Measurements from ENCODE around the gene TREML2.
"Not testable (repeated sequence)": the region's sequence is repeated elsewhere in the genome, so short reads cannot be mapped to it uniquely, and the experiment has no call there.

The TREML2 gene

GRCh38 chr6:41204156-41204555 is 3.2 kb upstream of the TREML2 start:
- FAIRE-seq, result no peak

- FAIRE-seq, result no peak
Measured at GRCh38 chr6:41201764-41202173, 820 bp upstream of the TREML2 start.

GRCh38 chr6:41200296-41200900 is 551 bp downstream of the TREML2 start:
- no peak for FAIRE-seq

DNA sequence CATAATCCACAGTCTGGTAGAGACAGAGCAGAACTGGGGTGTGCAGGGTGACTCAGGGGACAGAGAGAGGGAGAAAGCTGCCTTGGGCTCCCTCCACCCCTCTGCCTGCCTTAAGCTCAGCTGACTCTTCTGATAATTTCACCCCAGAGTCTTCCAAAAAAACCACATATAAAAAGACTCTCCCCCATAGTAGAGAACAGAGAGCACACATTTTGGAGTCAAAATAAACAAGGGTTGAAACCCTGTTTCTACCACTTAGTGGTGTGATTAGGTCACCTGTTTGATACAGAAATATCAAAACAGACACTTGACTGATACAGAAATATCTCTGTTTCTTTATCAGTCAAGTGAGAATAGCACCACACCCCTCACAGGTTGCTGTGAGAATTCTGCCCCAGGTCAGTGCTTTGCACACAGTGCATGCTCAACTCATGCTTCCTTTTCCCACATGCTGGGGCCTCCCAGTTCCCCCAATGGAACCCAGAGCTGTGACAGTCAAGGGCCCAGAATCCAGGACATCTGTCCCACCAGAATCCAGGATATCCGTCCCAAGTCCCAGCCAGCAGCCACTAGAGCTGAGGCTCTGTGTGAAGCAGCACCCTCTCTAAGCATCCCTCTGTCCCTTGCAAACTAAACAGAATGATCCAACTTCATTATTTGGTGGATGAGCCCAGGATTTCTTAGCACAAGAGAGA is 1.2 kb downstream of the TREML2 start:
- no peak for FAIRE-seq

DNA sequence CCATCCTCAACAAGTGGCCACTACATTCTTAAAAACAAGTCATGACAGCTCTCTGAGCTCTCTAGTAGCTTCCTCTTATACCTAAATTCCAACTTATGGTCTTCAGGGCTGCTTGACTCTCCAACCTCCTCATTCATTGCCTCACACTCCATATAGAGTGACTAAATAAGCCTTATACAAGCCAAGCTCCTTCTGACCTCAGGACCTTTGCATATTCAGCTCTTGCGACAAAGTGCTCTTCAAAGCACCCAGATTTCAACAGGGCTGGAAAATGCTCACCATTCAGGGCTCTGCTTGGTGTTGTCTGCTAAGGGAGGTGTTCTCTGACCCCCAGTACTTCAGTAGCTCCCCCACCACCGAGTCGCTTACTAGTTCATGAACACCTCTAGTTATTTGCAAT is 3.7 kb downstream of the TREML2 start:
- FAIRE-seq, result no peak

- no peak for FAIRE-seq
Measured at GRCh38 chr6:41194386-41194785, 6.6 kb downstream of the TREML2 start.

DNA sequence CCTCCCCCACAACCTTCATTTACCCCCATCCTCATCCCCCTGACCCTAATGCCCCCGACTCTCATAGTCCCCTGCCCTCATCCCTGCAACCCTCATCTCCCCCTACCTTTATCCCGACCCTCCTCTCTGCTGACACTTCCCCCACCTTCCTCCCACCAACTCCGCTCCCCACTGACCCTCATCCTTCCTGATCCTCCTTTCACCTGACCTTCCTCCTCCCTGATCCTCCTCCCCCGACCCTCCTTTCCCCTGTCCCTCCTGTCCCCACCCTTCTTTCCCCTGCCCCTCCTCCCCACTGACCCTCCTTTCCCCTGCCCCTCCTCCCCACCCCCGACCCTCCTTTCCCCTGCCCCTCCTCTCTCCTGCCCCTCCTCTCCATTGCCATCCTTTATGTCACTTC is 7.1 kb downstream of the TREML2 start:
- no peak for FAIRE-seq

- no peak for FAIRE-seq
Measured at GRCh38 chr6:41193171-41193734, 7.7 kb downstream of the TREML2 start.

GRCh38 chr6:41191569-41191968 is 9.4 kb downstream of the TREML2 start:
- no peak for FAIRE-seq

GRCh38 chr6:41190791-41191190 is 10.2 kb downstream of the TREML2 start:
- no peak for FAIRE-seq

GRCh38 chr6:41189967-41190366 is 11.0 kb downstream of the TREML2 start:
- FAIRE-seq, result no peak

GRCh38 chr6:41189046-41189445 is 11.9 kb downstream of the TREML2 start:
- FAIRE-seq, result not testable (repeated sequence)

DNA sequence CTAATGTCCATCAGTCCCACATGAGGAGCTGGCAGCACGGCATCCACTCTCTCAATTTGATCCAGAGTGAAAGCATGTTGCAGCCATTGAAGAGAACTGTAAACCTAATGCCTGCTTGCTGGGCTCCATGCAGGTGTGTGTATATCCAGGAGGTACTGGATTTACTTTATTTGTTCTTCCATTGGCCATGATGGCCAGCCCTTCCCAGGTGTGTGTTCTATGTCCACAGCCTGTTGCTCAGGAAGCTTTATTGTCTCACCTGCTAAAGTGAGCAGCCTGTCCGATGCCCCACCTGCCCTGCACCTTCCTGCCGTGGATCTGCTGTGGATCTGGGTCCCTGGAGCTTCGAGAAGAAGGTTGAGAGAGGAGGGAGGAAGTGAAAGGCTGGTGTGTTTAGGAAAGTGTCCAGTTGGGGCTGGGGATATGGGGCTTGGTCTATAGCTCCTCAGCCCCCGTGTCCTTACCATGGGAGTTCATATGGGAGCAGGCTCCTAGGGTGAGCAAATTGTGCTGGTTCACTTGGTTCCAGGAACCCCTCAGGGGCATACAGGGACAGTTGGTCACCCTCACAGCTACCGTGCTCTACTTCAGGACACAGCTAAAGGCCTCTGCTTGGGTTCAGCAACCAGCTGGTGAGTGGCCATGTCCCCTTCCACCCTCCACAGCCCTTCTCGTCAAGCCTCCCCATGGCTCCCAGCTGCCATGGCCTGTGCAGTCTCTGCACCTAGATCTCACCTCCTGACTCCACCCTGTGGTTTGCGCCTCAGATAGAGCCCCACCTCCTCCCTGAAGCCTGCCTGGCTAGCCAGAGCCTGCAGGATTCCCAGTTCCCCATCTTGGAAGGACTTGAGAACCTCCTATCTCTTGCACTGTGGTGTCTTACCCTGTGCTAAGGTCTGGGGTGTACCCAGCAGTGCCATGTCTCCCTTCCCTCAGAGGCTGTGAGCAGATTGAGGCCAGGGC is 12.7 kb downstream of the TREML2 start:
- FAIRE-seq, result no peak

- FAIRE-seq, result no peak
Measured at GRCh38 chr6:41186031-41186562, 14.9 kb downstream of the TREML2 start.

DNA sequence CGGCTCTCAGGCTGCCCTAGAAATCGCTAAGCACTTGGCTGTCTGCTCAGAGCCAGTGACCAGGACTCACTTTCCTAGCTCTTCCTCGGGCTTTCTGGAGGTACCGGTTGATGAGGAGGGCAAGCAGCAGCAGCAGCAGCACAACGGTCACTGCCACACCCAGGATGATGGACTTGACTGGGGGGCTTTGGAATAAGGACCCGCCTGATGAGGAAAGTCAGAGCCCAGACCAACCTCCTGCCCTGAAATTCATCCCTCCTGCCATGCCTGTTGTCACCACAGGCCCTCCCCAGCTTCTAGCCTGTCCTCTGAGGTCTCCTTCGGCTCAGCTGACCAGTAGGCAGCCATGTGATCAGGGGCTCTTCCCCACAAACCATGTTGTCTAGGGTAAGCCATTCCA is 16.2 kb downstream of the TREML2 start:
- FAIRE-seq, result no peak

- no peak for FAIRE-seq
Measured at GRCh38 chr6:41182069-41183034, 18.6 kb downstream of the TREML2 start.

GRCh38 chr6:41181566-41181965 is 19.4 kb downstream of the TREML2 start:
- no peak for FAIRE-seq

- FAIRE-seq, result no peak
Measured at GRCh38 chr6:41179163-41179562, 21.8 kb downstream of the TREML2 start.

DNA sequence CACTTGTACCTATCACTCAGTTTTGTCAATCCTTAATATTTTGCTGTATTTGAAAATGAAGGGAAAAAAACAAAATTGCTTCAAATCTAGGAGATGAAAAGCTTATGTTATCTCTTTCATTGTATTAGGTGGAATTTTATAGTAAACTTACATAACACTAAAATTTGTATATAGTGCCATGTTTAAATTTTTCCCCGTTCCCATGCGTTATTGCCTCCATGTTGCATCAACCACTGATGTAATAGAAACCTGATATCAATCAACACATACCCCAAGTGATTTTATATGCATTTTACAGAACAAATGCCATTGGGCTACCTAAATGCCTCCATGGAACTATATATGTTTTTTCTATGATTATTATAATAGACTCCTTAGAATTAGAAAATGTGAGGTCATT is 23.3 kb downstream of the TREML2 start:
- FAIRE-seq, result no peak

DNA sequence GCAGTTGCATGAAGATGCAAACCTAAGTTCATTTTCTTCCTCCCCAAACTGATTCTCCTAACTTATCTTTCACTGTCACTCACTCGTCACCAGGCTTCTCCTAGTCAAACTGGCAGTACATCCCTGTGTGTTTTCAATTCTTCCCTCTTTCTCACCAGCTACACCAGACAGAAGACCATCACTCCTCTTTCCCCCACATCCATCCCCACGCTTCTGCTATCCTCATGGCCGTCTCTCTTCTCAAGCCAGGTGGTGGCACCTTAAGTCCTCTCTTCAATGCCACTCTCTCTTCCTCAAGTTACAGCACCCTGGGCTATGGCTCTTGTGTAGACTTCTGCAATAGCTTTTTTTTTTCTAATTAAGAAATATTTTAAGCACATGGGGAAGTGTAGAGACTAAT is 23.7 kb downstream of the TREML2 start:
- FAIRE-seq, result no peak

DNA sequence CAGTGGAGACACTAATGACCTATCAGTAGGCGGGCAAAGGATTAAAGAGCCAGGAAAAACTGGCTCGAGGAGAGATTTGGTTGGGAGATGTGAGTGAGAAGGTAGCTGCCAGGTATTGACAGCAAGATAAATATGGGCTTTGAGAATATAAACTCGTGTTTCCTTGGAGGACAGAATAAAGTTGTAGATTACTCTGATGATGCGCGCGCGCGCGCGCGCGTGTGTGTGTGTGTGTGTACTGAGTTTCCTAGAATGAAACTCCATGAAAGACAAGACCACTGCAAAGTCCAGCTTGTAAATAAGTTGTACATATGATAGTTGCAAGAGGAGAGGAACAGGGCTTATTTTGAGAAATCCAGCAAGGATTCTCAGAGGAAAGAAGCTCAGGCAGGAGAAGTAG is 24.8 kb downstream of the TREML2 start:
- FAIRE-seq, result no peak

DNA sequence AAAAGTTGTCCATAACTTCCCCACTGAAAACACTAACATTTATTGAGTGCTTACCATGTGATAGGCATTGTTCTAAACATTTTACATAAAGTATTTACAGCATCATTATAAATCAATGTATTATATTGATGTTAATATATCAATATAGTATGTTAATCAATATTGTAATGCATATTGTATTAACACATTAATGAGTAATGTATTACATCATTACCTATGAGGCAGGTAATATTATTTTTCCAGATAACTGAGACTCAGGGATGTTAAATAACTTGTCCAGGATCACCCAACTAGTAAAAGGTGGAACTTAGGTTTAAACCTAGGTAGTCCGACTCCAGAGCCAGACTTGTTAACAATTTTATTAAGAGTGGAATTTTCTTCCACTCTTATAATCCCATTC is 25.9 kb downstream of the TREML2 start:
- FAIRE-seq, result no peak

Data from islet of Langerhans (tissue), 1 donor.